Measurements from ENCODE around the gene CPT1C.
A peak's percentile ranks its signal among the peaks of the same experiment; 100 is the strongest.

Gene CPT1C

DNA sequence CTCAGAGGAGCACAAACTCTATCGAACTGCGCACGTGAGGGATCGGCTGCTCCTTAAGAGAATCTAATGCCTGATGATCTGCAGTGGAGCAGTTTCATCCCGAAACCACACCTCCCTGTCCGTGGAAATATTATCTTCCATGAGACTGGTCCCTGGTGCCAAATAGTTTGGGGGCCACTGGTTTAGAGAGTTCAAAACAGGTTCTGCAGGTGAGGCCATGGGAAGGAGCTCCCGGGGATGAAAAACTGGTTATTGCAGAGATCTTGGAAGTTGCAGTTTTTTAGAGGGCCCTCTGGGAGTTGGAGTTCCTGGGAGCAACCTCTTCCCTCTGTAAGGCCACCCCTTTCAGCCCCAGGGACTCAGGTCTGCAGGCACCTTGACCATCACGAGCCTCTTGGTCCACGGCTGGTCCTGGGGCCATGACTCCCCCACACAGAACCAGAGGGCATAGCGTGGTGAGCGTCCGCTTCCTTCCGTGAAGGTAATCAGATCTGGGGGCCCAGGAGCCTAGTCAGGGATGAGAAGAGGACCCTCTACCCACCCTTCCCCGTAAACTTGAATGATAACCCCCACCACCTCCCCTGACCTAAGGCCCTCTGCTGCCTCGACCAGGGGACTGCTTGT lies 30.5 kb upstream of the CPT1C start:
- no peak for DNase-seq (ENCODE audit: low read depth)

DNA sequence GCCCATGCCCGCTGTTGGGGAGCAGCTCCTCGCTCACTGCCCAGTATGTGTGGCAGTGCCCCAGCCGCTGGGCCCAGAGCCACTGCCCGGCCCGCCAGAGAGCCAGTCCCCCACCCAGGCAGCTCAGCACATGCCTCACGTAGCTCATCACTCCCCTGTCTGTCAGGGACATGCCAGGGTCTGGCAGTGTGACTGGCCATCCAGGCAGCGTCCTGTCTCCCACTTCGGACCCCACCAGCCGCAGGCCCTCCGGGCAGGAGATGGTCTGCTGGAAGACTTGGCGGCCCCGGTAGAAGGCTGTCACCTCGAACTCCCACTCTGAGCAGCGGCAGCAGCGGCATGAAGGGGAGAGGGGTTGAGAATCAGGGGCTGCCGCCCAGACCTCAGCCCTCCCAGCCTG lies 28.9 kb upstream of the CPT1C start:
- no peak for DNase-seq (ENCODE audit: low read depth)

DNA sequence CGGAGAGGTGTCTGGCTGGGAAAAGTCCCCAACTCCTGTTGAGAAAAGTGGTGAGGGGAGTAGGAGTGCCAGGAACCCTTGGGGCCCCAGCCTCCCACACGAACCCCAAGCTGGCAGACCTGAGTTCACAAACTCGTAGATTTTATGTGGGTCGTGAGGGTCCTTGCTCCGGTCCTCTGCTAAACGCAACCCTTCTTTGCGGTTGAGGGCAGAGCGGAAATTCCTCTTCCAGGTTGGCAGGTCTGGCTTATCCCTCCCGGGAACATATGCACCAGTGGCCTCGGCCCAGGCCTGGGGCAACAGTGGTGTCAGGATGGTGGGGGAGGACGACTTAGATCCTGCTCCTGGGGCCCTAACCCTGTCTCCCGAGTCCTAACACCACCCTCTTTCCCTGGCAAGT lies 27.7 kb upstream of the CPT1C start:
- no peak for DNase-seq (ENCODE audit: low read depth)

DNA sequence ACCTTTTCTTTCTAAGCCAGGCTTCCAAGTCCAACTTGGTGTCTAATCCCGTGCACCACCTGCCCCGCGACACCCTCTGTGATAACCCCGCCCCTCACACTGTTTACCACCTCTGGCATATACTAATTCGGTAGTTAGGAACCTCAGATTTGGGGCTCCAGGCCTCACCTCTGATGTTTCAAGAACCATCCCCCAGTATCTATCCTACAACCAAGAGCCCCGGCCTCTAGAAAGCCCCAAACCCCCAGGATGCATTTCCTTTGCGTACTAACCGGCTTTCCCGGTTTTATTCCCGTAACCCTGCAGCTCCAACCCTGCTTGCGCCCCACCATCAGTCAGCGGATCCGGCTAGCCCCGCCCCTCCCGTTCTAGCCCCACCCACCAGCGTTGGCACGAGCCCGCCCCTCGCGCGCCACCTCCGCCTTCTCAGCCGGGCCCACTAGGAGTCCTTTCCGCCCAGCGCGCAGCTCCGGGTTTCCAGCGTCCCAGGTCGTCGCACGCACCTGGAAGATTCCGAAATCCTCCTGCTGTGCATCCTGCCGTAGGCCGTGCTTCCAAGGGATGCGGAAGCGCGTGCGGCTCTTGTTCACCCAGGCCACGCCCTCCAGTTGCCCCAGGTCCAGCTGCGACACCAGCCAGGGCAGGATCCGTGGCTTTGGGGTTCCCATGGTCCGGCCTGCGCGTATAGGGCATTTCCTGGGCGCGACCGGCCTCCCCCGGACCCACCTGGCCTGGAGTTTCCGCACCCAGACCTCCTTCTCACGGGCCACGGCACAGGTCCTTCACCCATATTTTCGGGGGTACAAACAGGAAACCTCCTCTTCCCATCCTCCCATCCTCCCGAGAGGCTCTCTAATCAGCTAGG lies 26.5 kb upstream of the CPT1C start:
- DNase-seq (ENCODE audit: low read depth): peak; percentile 77

DNA sequence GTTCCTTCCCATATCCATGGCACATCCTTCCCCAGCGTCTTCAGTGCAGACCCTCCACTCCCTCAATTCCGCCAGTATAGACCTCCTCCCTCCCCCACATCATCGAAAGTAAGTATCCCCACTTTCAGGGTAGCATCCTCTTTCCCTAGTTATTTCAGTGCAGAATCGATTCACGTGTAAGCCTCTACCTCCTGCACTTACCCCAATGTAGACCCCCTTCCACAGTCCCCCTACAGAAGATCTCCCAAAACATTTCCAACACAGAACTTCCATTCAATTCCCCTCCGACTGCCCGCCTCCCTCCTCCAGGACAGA lies 25.9 kb upstream of the CPT1C start:
- DNase-seq (ENCODE audit: low read depth): no peak

DNA sequence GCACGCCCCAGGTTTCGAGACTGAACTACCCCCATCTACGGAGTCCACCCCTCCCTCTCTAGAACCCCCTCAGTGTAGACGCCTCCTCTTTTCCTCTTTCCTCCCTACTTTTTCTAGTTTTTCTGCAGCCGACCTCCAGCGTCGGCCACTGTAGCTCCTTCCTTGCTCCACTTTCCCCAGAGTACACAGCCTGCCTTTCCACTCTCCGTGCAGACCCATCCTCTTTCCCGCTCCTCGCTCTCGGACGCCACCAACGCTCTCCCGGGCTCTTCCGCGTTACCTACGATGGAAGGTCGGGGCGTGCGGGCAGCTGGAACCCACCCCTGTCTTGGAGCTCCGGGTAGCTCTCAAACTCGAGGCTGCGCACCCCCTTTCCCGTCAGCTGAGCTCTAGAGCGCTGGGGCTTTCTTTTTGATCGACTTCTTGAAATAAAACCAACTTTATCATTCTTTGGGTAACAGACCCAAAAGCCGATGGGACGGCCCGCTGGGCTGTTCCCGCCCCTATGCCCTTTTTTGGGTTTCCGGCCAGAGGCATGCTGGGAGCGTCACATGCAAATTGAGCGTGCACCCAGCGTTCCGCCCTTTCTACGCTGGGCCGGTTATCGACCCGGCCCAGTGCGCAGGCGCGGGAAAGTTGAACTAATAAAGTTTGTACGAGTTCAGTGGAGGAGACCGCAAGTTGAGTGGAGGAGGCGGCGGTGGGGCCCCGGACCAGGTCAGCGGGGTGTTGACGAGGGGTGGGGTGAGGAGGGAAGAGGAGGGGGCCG lies 25.4 kb upstream of the CPT1C start, which contains the start of the genes BCL2L12 and IRF3:
Gene BCL2L12, plus strand, starts transcription at position 583 of the 769 bp plus-strand sequence. CDS start 760 bp downstream, outside the sequence.
Gene IRF3, minus strand, starts transcription at position 507 of the 769 bp plus-strand sequence. CDS start 1,019 bp downstream, outside the sequence.
- DNase-seq (ENCODE audit: low read depth): peak; percentile 94

DNA sequence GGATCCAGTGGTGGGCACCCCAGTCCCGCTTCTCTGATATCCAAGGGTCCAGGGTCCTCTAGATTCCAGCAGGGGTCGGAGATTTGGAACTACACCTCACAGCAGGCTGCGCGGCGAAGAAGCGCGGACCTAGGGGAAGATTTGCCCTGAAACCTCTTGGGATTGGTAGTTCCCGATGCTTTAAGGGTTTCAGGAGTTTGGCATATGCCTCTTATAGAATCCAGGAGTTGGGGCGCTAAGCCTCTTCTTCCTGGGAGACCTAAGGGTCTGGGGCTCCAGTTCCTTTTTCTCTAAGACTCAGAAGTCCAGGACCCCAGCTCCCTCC lies 24.8 kb upstream of the CPT1C start:
- no peak for DNase-seq (ENCODE audit: low read depth)

DNA sequence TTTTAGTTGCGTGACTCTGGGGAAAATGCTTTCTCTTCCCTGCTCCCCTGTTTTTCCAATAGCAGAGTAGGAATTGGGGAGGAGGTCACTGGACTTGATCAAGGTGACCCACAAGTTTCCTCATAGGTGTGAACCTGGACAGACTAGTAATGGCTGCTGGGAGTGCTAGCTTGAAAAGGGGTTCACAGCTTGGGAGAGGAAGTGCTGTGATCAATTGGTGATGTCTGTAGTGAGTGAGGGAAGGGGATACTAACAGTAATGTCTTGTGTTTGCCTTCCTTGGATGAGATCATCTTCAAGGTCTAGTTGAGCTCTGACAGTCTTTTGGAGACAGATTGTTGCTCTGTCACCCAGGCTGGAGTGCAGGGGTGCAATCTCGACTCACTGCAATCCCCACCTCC lies 23.4 kb upstream of the CPT1C start:
- DNase-seq (ENCODE audit: low read depth): no peak

DNA sequence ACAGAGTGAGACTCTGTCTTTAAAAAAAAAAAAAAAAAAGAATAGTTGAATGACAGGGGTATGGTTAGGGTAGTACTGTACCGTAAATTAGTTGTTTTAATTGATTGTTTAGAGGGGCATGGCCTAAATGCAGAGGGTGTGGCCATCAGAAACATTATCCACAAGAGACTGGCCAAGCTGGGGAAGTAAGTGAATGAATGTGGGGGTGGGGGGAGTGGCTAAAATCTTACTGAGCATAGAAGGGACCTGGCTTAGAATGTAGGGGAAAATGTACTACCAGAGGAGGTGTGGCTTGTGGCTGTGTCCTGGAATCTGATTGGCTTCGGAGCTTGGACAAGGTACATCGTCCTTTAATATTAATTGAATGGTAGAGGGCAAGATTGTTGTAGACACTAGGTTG lies 21.4 kb upstream of the CPT1C start:
- peak; percentile 20 for DNase-seq (ENCODE audit: low read depth)

DNA sequence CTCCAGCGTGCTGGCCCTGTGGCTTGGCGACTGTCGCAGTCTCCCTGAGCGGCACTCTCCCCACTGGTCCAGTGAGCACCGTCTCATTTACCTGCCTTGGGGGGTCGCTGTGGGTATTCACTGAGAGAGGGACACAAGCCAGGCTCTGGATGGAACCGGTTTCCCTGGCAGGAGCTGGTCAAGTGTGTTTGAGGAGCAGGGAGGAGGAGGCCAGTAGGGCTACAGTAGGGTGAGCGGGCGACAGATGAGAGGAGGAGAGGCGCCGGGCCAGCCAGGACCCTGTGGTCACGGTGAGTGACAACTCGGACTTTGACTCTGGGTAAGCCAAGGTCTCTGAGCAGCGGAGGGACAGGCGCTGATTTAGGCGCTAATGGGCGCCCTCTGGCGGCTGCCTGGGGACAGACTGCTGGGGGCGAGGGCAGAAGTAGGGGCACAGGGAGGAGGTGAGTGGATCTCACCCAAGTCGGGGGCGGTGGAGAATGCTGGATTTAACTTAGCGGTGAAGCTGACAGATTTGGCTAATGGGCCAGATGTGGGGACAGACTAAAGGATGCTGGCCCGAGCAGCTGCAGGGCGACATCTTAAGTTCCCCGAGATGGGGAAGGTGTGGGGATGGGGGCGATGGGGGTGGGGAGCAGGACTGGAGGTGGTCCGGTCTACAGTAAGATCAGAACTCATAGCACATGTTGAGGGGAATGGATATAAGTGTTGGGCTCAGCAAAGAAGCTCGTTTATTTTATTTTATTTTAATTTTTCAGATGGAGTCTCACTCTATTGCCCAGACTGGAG lies 18.6 kb upstream of the CPT1C start:
- peak; percentile 57 for DNase-seq (ENCODE audit: low read depth)

DNA sequence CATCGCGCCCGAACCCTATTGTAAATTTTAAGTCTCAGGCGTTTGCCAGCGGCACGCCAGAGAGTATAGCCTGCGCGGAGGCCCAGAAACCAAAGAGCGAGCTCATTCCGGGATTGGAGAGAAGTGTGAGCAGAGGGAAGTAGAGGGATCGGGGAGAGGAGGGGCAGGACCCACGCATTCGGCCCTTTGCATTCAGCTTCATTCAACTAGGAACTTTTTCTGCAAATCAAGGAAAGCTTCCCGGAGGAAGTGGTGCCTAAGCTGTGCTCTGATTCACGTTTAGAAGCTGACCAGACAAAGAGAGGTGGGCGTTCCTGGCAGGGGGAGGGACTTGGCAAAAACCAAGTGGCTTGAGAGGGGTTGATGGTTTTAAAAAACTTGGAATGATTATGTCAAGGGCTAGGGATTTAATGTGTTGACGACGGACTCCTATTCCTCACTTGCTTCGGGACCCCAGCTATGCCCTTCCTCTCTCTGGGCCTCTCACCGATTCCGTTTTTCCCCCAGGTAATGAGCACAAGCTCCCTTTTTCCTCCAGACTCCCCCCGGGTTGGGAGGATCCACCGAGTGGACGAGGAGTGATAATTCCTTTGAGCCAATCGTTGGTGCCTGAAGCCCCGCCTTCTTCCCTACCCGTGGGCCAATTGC lies 14.7 kb upstream of the CPT1C start:
- peak; percentile 95 for DNase-seq (ENCODE audit: low read depth)

DNA sequence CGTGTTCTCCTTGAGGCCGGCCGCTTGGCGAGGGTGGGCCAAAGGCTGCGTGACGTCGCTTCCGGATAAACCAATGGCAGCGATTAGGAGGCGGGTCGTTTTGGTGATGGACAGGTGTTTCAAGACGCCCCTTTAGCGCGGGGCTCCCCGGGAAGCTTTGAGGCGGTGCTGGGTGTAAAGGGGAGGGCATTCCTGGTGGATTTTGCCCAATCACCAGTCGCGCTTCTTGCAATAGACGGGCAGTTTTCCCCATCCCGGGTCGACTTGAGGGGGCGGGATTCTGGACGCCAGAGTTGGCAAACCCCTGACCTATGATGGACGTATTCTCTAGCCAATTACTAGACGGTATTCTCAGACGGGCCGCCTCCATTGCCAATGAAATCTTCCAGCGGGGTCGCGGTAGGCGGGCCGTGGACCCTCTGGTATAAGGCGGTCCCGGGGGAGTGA lies 14.1 kb upstream of the CPT1C start:
- peak; percentile 100 for DNase-seq (ENCODE audit: low read depth)

DNA sequence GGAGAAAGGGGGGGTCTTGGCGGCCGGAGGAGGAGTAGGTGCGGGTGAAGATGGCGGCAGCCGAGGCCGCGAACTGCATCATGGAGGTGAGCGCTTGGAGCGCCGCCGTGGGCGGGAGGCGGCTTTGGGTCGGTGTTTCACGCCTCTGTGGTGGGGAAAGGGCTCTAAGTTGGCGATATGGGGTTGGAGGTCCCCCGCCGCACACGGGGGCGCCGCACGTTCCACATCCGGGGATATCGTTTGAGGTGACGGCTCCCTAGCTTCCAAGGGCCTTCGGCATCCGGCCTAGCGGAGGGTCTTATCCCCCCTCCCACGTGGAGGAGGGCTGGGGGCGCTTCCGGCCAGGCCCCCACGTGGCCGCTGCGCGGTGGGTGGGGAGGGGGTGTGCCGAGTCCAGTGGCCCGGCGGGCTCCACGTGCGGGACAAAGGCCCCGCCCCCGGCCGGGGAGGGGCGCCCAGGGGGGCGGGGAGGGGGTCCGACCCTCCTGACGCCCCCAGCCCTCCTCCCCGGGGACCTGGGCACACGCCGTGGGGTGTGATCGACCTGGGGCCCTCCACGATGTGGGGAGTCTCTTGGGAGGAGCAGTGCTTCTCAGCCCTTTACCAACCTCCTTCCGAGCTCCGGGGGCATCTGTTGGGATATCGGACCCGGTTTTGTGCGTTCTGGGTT lies 13.6 kb upstream of the CPT1C start, which contains the start of gene PRMT1:
Gene PRMT1, plus strand, starts transcription at position 41 of the 670 bp plus-strand sequence. Its CDS starts 10 bp downstream, at position 51.
- peak; percentile 20 for DNase-seq (ENCODE audit: low read depth)

DNA sequence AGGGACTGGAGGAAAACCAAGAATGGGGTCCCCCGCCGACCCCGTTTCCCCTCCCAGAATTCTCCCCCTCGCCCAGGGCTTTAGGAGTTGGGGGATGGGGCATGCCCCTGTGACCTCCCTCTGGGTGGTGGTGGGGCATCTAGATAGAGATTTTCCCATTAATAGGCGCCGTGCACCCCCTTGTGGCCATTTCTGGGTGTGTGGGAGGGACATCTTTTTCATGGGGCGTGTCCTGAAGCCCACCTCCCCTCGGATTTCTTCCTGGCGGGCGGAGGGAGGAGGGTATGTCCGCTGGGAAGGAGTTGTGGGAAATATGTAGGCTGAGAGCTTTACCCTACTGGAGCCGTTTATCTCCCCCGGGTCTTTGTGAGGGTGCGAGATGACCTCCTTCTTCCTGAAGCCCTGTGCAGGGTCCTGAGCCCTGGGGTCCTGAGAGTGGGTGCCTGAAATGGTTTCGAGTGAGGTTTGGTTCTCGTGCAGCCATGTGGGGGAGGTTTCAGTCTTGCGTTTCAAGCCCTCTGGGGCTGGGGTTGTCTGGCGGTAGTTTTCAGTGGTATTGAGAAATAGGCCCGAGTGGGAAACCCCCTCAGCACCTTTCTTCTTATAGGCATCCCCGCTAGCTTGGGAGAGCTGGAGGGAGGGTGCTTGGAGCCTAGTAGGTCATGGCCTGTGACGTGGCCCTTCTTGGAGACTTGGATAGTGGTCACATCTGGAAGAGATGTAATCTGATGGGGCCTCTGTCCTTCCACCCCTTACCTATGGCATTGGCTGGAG lies 12.8 kb upstream of the CPT1C start:
- DNase-seq (ENCODE audit: low read depth): peak; percentile 77

DNA sequence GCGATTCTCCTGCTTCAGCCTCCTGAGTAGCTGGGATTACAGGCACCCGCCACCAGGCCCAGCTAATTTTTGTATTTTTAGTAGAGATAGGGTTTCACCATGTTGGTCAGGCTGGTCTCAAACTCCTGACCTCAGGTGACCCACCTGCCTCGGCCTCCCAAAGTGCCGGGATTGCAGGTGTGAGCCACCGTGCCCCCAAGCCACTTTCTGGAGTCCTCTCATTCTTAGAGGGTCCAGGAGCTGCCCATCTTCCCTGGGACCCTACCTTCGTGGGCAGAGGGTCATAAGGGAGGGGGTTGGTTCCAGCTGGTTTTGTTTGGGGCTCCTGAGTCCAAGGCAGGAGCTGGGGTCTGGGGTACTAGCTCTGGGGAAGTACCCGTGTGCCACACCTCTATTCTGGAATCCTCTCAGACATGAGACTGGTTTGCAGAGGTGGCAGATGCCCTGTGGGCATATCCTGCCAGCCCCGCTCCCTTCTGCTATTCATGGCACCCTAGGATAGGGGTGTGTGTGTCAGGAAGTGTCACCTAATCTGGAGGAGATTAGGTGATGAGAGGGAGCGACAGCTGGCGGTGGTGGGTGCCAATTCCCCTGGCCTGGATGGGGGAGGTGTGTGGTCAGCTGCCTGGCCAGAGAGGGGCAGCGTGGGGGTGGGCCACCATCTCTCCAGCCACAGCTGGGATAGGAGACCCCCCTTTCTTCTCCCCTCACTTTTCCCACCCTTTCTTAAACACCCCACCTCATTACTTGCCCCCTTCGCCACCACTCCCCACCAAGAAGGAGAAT lies 11.7 kb upstream of the CPT1C start:
- DNase-seq (ENCODE audit: low read depth): no peak

DNA sequence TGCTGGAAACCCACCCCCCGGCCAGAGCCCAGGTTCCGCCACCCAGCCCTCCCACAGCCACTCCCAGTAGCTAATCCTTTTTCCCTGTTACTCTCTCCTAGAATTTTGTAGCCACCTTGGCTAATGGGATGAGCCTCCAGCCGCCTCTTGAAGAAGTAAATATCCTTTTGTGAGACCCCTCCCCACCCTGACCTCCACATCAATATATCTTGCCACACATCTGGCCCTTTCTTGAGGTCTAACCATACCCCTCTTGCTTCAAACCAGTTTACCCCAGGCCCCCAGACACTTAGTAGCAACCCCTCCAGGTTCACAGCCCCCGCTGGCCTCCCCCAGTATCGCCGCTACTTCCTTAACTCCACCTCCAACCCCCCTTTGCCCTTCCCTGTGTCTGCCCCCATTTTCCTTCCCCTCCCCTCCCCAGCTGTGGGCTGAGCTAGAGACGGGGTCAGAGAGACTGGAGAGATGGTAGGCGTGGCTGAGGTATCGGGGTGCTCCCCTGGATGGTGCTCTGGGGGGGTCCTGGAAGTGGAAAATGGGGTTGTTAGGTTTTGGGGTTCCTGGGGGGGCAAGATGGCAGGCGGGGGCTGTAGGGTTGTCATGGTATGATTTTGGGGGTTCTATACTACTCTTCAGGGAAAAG lies 11.0 kb upstream of the CPT1C start:
- DNase-seq (ENCODE audit: low read depth): no peak

DNA sequence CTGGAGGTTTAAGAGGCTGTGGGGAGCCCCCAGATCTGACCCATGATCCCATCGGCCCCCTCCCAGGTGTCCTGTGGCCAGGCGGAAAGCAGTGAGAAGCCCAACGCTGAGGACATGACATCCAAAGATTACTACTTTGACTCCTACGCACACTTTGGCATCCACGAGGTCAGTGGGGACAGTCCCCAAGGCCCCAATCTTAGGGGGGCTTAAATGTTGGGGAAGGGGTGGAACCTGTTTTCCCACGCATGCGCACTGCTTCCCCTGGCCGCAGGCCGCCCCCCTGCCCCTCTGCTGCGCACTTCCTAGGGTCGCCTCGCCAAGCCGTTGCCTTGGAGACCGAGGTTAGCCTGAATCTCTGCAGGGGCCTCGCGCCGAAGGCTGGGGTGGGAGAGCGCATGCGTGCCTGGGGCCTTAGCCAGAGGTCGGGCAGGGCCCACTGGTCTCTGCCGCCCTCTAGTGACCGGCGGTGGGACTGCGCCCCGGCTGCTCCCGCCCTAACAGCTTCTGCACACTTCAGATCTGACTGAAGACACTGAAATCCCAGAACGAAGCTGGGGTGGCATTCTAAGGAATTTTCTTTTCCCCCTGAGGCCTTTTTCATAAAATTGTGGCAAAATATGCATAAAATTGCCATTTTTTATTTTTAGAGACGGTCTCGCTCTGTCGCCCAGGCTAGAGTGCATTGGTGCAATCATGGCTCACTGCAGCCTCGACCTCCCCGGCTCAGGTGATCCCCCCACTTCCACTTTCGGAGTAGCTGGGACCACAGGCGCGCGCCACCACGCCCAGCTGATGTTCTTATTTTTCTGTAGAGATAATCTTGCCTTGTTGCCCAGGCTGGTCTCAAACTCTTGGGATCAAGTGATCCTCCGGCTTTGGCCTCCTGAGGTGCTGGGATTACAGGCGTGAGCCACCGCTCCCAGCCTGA lies 10.2 kb upstream of the CPT1C start:
- peak; percentile 70 for DNase-seq (ENCODE audit: low read depth)

DNA sequence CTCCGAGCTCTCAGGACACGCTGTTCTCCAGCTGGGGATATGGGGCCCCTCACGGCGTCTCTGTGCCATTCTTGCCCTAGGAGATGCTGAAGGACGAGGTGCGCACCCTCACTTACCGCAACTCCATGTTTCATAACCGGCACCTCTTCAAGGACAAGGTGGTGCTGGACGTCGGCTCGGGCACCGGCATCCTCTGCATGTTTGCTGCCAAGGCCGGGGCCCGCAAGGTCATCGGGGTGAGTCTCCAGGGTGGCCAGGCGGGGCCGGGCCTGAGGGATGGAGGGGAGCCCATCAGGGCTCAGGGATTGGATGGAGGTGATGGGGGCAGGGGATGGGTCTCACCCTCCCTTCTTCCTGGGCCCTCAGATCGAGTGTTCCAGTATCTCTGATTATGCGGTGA lies 9.1 kb upstream of the CPT1C start:
- DNase-seq (ENCODE audit: low read depth): no peak
